ENCODE measurements around the gene TRANK1.
A peak's percentile ranks its signal among the peaks of the same experiment; 100 is the strongest.

Gene TRANK1

DNA sequence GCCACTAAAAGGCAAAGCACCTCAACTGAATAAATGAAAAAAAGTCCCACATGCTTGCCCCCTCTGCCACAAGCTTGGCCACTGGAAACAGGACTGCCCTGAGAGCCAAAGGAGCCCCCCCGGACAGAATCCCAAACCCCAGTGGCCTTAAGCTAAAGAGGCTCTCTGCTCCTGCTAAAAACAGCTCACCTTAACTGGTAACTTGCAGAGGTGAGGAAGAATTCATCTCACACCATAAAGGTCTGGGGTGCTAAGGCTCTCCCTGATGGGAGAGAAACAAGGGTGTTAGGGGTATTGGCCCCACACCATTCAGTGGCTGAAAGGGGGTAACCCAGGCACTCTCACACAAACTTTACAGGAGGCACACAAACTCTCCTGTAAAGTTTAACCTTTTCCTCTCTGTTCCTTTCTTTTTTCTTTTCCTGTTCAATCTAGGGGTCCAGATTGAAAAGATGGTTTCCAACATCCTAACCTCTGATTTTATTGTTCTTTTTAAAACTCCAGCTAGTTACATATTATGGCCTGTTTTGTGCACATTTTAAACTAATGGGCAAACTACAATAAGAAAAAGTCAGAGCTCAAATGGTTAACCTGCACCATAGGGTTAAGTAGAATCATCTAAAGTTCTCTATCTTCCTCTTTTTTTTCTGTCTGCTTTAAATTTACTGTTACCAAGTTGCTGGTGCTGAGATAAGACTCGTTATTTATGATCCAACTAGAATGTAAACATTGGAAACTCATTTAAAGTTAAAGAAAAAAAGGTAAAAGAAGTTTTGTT lies 19.9 kb downstream of the TRANK1 start:
- Histone ChIP-seq H4K8ac (ENCODE audit: low read length) (peak overlapping the region; percentile 40), H3K4me3 (ENCODE audit: insufficient read depth in 1 of 2, low read depth in 1 of 2, low read length in 2 of 2) (no peak overlapping the region), H3K27me3 (ENCODE audit: control insufficient read depth in 1 of 2, insufficient read depth in 1 of 2, low read length in 2 of 2) (no peaks in the 10 kb centered on the region), H2BK120ac (ENCODE audit: low read depth, low read length) (peak overlapping the region; percentile 1), H3K23ac (ENCODE audit: low read length in 2 of 2) (no peak overlapping the region), H2BK5ac (ENCODE audit: low read depth, low read length, poor library complexity, severe bottlenecking) (no peak overlapping the region), H3K4ac (ENCODE audit: low read depth in 1 of 2, low read length in 2 of 2) (peak overlapping the region in 1 of 2 experiments; percentile 17), H3K9ac (ENCODE audit: low read length) (no peak overlapping the region), H2BK12ac (ENCODE audit: low read length in 2 of 2) (peak overlapping the region; percentile 84 to 90), H2AK5ac (ENCODE audit: low read length, severe bottlenecking) (no peak overlapping the region), H3K18ac (ENCODE audit: low read depth in 1 of 2, low read length in 2 of 2) (peak overlapping the region; percentile 16 to 85), H3K14ac (ENCODE audit: low read length in 2 of 2) (no peak overlapping the region), H3K79me1 (replicated peaks; ENCODE audit: low read length, poor library complexity, severe bottlenecking) (no peaks in the 10 kb centered on the region), H2BK15ac (ENCODE audit: low read depth, poor library complexity, severe bottlenecking) (peak overlapping the region; percentile 90), H3K9me3 (ENCODE audit: control insufficient read depth, low read length) (peaks cover 14% of the 10 kb centered on the region), H3K36me3 (ENCODE audit: control insufficient read depth in 1 of 2, insufficient read depth in 2 of 2, low read depth in 1 of 2, low read length in 2 of 2) (peaks cover 0 to under 1% of the 10 kb centered on the region in 2 experiments), H4K91ac (ENCODE audit: low read length) (no peak overlapping the region), H3K4me1 (ENCODE audit: control insufficient read depth, insufficient read depth, low read depth, low read length) (no peaks in the 10 kb centered on the region), H3K27ac (ENCODE audit: low read length, poor library complexity, severe bottlenecking) (no peak overlapping the region), H3K4me2 (ENCODE audit: low read length, poor library complexity, severe bottlenecking) (no peak overlapping the region), H2AFZ (ENCODE audit: low read depth, low read length) (no peak overlapping the region)
- no CpG with 5 or more reads among the region's 2 CpGs for WGBS
- DNase-seq: no peak

DNA sequence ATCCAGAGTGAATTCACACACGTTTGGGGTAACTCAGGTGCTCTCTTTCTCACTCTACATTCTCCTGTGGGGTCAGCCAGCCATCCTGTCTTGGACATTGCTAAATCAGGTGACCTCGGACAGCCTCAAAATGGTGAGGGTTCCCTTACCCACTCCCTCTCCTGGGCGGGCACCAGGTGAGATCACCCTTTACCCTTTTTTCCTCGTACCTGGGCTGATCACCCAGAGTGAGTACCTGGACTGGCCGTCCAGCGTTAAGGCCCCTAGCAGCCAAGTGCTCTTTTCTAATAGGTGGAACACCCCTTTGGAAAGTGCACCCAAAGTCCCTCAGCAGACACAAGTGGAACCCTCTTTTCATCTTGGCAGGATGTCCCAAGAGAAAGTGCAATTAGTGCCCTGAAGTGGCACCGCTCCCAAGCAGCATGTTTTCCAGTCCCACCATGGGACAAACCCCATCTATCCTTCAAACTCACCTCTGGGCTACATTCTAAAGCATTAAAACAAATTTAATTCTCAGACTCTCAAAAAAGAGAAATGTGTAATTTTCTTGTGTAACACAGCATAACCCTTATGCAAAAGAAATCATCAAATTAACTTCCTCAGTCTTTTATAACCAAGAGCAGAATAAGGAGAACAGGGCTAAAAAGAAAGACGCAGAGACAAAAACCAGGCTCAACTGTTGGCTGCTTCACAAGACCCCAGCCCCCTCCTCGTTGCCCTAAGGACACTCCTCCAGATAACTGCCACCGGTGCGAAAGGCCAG lies 20.7 kb downstream of the TRANK1 start:
- no peak overlapping the region for H2BK120ac ChIP-seq (ENCODE audit: low read depth, low read length)
- no peak overlapping the region for H4K91ac ChIP-seq (ENCODE audit: low read length)
- H3K18ac ChIP-seq (ENCODE audit: low read depth in 1 of 2, low read length in 2 of 2): peak overlapping the region in 1 of 2 experiments; percentile 23
- H3K27me3 ChIP-seq (ENCODE audit: control insufficient read depth in 1 of 2, insufficient read depth in 1 of 2, low read length in 2 of 2): no peaks in the 10 kb centered on the region
- H3K27ac ChIP-seq (ENCODE audit: low read length, poor library complexity, severe bottlenecking): no peak overlapping the region
- no peak for DNase-seq
- WGBS: 63% methylated on average over 11 of the region's 11 CpGs
- peak overlapping the region; percentile 19 for H4K8ac ChIP-seq (ENCODE audit: low read length)
- H3K4ac ChIP-seq (ENCODE audit: low read depth in 1 of 2, low read length in 2 of 2): peak overlapping the region in 1 of 2 experiments; percentile 17
- peak overlapping the region in 1 of 2 experiments; percentile 40 for H3K23ac ChIP-seq (ENCODE audit: low read length in 2 of 2)
- H3K4me1 ChIP-seq (ENCODE audit: control insufficient read depth, insufficient read depth, low read depth, low read length): no peaks in the 10 kb centered on the region
- H2BK5ac ChIP-seq (ENCODE audit: low read depth, low read length, poor library complexity, severe bottlenecking): no peak overlapping the region
- H2AFZ ChIP-seq (ENCODE audit: low read depth, low read length): no peak overlapping the region
- H3K14ac ChIP-seq (ENCODE audit: low read length in 2 of 2): no peak overlapping the region
- no peak overlapping the region for H3K4me3 ChIP-seq (ENCODE audit: insufficient read depth in 1 of 2, low read depth in 1 of 2, low read length in 2 of 2)
- H3K4me2 ChIP-seq (ENCODE audit: low read length, poor library complexity, severe bottlenecking): no peak overlapping the region
- H3K9ac ChIP-seq (ENCODE audit: low read length): no peak overlapping the region
- no peaks in the 10 kb centered on the region for H3K36me3 ChIP-seq (ENCODE audit: control insufficient read depth in 1 of 2, insufficient read depth in 2 of 2, low read depth in 1 of 2, low read length in 2 of 2)
- peak overlapping the region; percentile 4 to 23 for H2BK12ac ChIP-seq (ENCODE audit: low read length in 2 of 2)
- H2AK5ac ChIP-seq (ENCODE audit: low read length, severe bottlenecking): no peak overlapping the region
- peaks cover 14% of the 10 kb centered on the region for H3K9me3 ChIP-seq (ENCODE audit: control insufficient read depth, low read length)
- H3K79me1 ChIP-seq (replicated peaks; ENCODE audit: low read length, poor library complexity, severe bottlenecking): no peaks in the 10 kb centered on the region
- peak overlapping the region; percentile 90 for H2BK15ac ChIP-seq (ENCODE audit: low read depth, poor library complexity, severe bottlenecking)

DNA sequence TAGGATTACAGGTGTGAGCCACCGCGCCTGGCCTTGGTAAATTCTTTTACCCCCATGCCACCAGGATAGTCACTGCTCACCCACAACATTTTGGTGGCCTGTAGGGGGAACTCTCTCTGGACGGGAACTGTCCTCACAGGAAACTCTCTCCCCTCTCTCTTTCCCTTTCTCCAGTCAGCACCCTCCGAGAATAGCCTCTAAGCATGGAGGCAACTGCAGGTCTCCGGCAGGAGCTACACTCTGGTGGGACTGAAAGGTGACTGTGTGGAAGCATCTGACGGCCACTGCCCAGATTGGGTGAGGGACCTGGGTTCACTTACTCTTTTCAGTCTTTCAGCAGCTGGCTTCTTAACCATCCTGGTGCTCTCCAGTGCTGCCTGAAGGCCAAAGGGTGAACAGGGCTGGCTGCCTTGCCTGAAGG lies 21.3 kb downstream of the TRANK1 start:
- peaks cover 14% of the 10 kb centered on the region for H3K9me3 ChIP-seq (ENCODE audit: control insufficient read depth, low read length)
- H4K8ac ChIP-seq (ENCODE audit: low read length): peak overlapping the region; percentile 94
- DNase-seq: no peak
- WGBS: 78% methylated on average over 5 of the region's 6 CpGs
- no peak overlapping the region for H2AK5ac ChIP-seq (ENCODE audit: low read length, severe bottlenecking)
- no peaks in the 10 kb centered on the region for H3K4me1 ChIP-seq (ENCODE audit: control insufficient read depth, insufficient read depth, low read depth, low read length)
- H3K18ac ChIP-seq (ENCODE audit: low read depth in 1 of 2, low read length in 2 of 2): peak overlapping the region; percentile 16 to 82
- peak overlapping the region; percentile 57 for H4K91ac ChIP-seq (ENCODE audit: low read length)
- H3K4ac ChIP-seq (ENCODE audit: low read depth in 1 of 2, low read length in 2 of 2): peak overlapping the region in 1 of 2 experiments; percentile 35
- H3K23ac ChIP-seq (ENCODE audit: low read length in 2 of 2): no peak overlapping the region
- H2AFZ ChIP-seq (ENCODE audit: low read depth, low read length): no peak overlapping the region
- H2BK120ac ChIP-seq (ENCODE audit: low read depth, low read length): no peak overlapping the region
- no peaks in the 10 kb centered on the region for H3K36me3 ChIP-seq (ENCODE audit: control insufficient read depth in 1 of 2, insufficient read depth in 2 of 2, low read depth in 1 of 2, low read length in 2 of 2)
- H3K4me2 ChIP-seq (ENCODE audit: low read length, poor library complexity, severe bottlenecking): no peak overlapping the region
- H2BK15ac ChIP-seq (ENCODE audit: low read depth, poor library complexity, severe bottlenecking): no peak overlapping the region
- no peak overlapping the region for H3K4me3 ChIP-seq (ENCODE audit: insufficient read depth in 1 of 2, low read depth in 1 of 2, low read length in 2 of 2)
- no peak overlapping the region for H3K9ac ChIP-seq (ENCODE audit: low read length)
- H2BK12ac ChIP-seq (ENCODE audit: low read length in 2 of 2): peak overlapping the region; percentile 4 to 68
- no peak overlapping the region for H2BK5ac ChIP-seq (ENCODE audit: low read depth, low read length, poor library complexity, severe bottlenecking)
- no peak overlapping the region for H3K14ac ChIP-seq (ENCODE audit: low read length in 2 of 2)
- H3K79me1 ChIP-seq (replicated peaks; ENCODE audit: low read length, poor library complexity, severe bottlenecking): no peaks in the 10 kb centered on the region
- no peak overlapping the region for H3K27ac ChIP-seq (ENCODE audit: low read length, poor library complexity, severe bottlenecking)
- H3K27me3 ChIP-seq (ENCODE audit: control insufficient read depth in 1 of 2, insufficient read depth in 1 of 2, low read length in 2 of 2): no peaks in the 10 kb centered on the region
